K562 (cell line): Measurements from ENCODE around the gene ABCA4. TPM values are rescaled to one million over a fixed set of nuclear protein-coding genes. Genes with fewer than 3 reads are reported as not detected.

Source experiments
- ARID2 ChIP-seq: fragments of 450-650 bp; IDR thresholded peaks from 2 replicates; pipeline ENCODE4 v1.6.1; 2017; ENCODE audit warnings: antibody characterized with exemption, mild to moderate bottlenecking
- CBFA2T2 ChIP-seq: fragments of 450-650 bp; conservative IDR thresholded peaks from 2 replicates; pipeline ENCODE4 v1.6.1; 2017; ENCODE audit warnings: mild to moderate bottlenecking
- CBFB ChIP-seq: sonication (generic); formaldehyde crosslinking; IDR thresholded peaks from 2 replicates; pipeline ENCODE4 v1.4.0; 2020; ENCODE audit warnings: mild to moderate bottlenecking, missing genetic modification reagents
- CBX2 ChIP-seq: fragments of 200-600 bp; sonication (generic); IDR thresholded peaks from one replicate; pipeline ENCODE4 v1.6.1; 2012; ENCODE audit warnings: mild to moderate bottlenecking, low read length, inconsistent platforms; ENCODE audit not compliant: insufficient read depth, poor library complexity, severe bottlenecking
- FOXA3 ChIP-seq, 2 experiments: fragments of 450-650 bp in 1 of 2; sonication (generic) in 1 of 2; formaldehyde crosslinking; IDR thresholded peaks in 1 of 2; conservative IDR thresholded peaks in 1 of 2; 2 replicates each; pipeline versions ENCODE4 v1.4.0 to v1.8.0; 2020 to 2022; ENCODE audit warnings: mild to moderate bottlenecking in 2 of 2, missing genetic modification reagents in 1 of 2
- GMEB1 ChIP-seq: fragments of 250-450 bp; sonication (Bioruptor Pico); IDR thresholded peaks from 2 replicates; pipeline ENCODE4 v1.4.0; 2020; ENCODE audit warnings: mild to moderate bottlenecking
- KLF13 ChIP-seq: fragments of 450-650 bp; IDR thresholded peaks from 2 replicates; pipeline ENCODE4 v1.6.1; 2016; ENCODE audit warnings: missing genetic modification characterization, low read depth, mild to moderate bottlenecking, missing compliant biosample characterization, moderate library complexity, borderline replicate concordance
- KLF6 ChIP-seq: fragments of 250-450 bp; sonication (Bioruptor Pico); IDR thresholded peaks from 2 replicates; pipeline ENCODE4 v1.4.0; 2020; ENCODE audit warnings: mild to moderate bottlenecking, moderate library complexity, borderline replicate concordance
- NFRKB ChIP-seq: fragments of 450-650 bp; IDR thresholded peaks from 2 replicates; pipeline ENCODE4 v1.6.1; 2016; ENCODE audit warnings: low read depth
- NR2C1 ChIP-seq, 2 experiments: fragments of 450-650 bp; IDR thresholded peaks; 2 replicates each; pipeline ENCODE4 v1.6.1; 2017; ENCODE audit warnings: mild to moderate bottlenecking in 2 of 2, antibody characterized with exemption in 1 of 2, inconsistent platforms in 1 of 2, missing compliant biosample characterization in 1 of 2, missing genetic modification characterization in 1 of 2
- PCBP2 ChIP-seq: fragments of 200-400 bp; formaldehyde crosslinking; IDR thresholded peaks from 2 replicates; pipeline ENCODE4 v1.6.1; 2018; ENCODE audit warnings: low read length, low read depth, mild to moderate bottlenecking, moderate library complexity; ENCODE audit not compliant: poor library complexity, severe bottlenecking
- POLR3G ChIP-seq: IDR thresholded peaks from 2 replicates; pipeline ENCODE4 v1.6.1; 2011; ENCODE audit not compliant: insufficient read length, insufficient replicate concordance; ENCODE audit errors: extremely low read depth
- RNF2 ChIP-seq: sonication (generic); IDR thresholded peaks from 2 replicates; pipeline ENCODE4 v1.6.1; 2016
- TEAD4 ChIP-seq, 2 experiments: sonication (generic) in 1 of 2; formaldehyde crosslinking in 1 of 2; IDR thresholded peaks; 2 replicates each; pipeline versions ENCODE4 v1.6.1 to v1.8.0; 2012 to 2022; ENCODE audit warnings: borderline replicate concordance in 1 of 2, inconsistent platforms in 1 of 2, low read length in 1 of 2, mild to moderate bottlenecking in 1 of 2, missing genetic modification reagents in 1 of 2
- THRAP3 ChIP-seq: fragments of 450-650 bp; IDR thresholded peaks from 2 replicates; pipeline ENCODE4 v1.6.1; 2016; ENCODE audit warnings: mild to moderate bottlenecking, inconsistent platforms, borderline replicate concordance
- ZKSCAN1 ChIP-seq: fragments of 150-350 bp; IDR thresholded peaks from 2 replicates; pipeline ENCODE4 v1.6.1; 2016; ENCODE audit warnings: low read depth, low read length
- ZNF274 ChIP-seq: IDR thresholded peaks from 2 replicates; pipeline ENCODE4 v1.6.1; 2011; ENCODE audit warnings: low read depth, mild to moderate bottlenecking, low read length, moderate library complexity, borderline replicate concordance
- ZNF354B ChIP-seq: fragments of 250-450 bp; sonication (Bioruptor Pico); IDR thresholded peaks from 2 replicates; pipeline ENCODE4 v1.4.0; 2020
- ZNF395 ChIP-seq: fragments of 200-800 bp; sonication (Bioruptor generic); IDR thresholded peaks from 2 replicates; pipeline ENCODE4 v1.6.1; 2017; ENCODE audit warnings: missing genetic modification characterization, missing compliant biosample characterization
- ZNF589 ChIP-seq: fragments of 200-800 bp; sonication (Bioruptor generic); IDR thresholded peaks from 2 replicates; pipeline ENCODE4 v1.6.1; 2016; ENCODE audit warnings: low read depth, missing genetic modification characterization, missing compliant biosample characterization
- polyA plus RNA-seq, 8 experiments: library from polyadenylated mRNA; depleted of rRNA in 4 of 8; stranded (reverse) in 5 of 8; unstranded in 3 of 8; fragments of >200 nt; fragmentation: Nextera tagmentation in 2 of 8; fragmentation: Illumina TruSeq in 1 of 8; extraction: Ambion mirVana in 2 of 8; extraction: Trizol in 1 of 8; gene quantifications; 2 replicates each; pipeline versions ENCODE4 v1.2.1 to v1.2.3, GENCODE V29; 2011 to 2014; ENCODE audit warnings: inconsistent platforms in 1 of 8, missing spikeins in 1 of 8
- total RNA-seq, 7 experiments: library from RNA; depleted of rRNA in 6 of 7; stranded (reverse); fragments of >200 nt in 6 of 7; fragmentation: Illumina TruSeq in 2 of 7; extraction: Trizol in 2 of 7; gene quantifications; 2 replicates each; pipeline versions ENCODE4 v1.2.1 to v1.2.3, GENCODE V29; 2011 to 2021; ENCODE audit warnings: low replicate concordance in 1 of 7
- TF ChIP-seq, protein P1 (sequence below): IDR thresholded peaks from 2 replicates; pipeline ENCODE4 v1.6.1; 2012; ENCODE audit warnings: low read depth, low read length, improper control_type of control experiment, borderline replicate concordance
- TF ChIP-seq, protein P2 (sequence below), 2 experiments: fragments of 450-650 bp in 1 of 2; sonication (generic) in 1 of 2; formaldehyde crosslinking; conservative IDR thresholded peaks; 2 replicates each; pipeline versions ENCODE4 v1.4.0 to v1.8.1; 2020 to 2022; ENCODE audit warnings: mild to moderate bottlenecking in 1 of 2, missing genetic modification reagents in 1 of 2

The ABCA4 gene
- total and polyA plus RNA-seq, 9 of the 15 experiments (the other 6 are each of a cell fraction or from before 2014, with no cell fraction given), result 0.01 to 0.04 TPM; not detected in 7

DNA sequence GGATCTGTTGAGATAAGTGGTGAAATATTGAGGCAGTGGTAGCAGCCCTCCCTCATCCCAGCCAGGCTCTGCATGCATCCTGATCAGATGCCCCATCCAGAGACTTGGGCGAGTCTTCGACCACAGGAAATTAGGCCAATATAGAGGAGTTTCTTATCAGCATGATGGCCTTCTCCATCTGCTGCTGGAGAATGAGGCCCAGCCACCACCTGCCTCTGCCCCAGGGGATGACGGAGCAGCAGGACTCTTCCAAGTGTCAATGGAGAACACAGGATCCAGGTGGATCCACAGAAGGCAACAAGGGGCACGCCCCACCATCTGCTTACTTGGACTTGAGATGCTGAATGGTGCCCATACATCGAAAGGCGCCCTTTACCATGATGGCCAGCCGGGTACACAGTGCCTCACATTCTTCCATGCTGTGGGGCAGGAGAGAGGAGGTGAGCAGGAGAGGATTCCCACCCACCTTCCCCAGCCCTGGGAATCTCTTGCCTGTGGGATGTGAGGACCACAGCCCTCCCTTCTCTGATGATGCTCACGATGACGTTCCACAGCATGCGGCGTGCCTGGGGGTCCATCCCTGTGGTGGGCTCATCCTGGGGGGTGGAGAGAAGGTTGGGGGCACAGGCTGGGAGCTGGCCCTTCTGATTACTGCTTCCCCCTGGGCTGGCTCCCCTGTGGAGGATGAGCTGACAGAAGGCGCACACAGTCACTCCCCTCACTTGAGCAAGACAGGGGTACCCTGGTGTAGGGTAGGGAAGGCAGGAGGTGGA is 120.3 kb downstream of the ABCA4 start (continued):
- TF ChIP-seq ZNF395 (CRISPR knock-in tag), result peak; percentile 75
- TF ChIP-seq, protein P1, sequence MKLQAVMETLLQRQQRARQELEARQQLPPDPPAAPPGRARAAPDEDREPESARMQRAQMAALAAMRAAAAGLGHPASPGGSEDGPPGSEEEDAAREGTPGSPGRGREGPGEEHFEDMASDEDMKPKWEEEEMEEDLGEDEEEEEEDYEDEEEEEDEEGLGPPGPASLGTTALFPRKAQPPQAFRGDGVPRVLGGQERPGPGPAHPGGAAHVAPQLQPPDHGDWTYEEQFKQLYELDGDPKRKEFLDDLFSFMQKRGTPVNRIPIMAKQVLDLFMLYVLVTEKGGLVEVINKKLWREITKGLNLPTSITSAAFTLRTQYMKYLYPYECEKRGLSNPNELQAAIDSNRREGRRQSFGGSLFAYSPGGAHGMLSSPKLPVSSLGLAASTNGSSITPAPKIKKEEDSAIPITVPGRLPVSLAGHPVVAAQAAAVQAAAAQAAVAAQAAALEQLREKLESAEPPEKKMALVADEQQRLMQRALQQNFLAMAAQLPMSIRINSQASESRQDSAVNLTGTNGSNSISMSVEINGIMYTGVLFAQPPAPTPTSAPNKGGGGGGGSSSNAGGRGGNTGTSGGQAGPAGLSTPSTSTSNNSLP, result no peak
- no peak for TF ChIP-seq POLR3G
- TF ChIP-seq ZKSCAN1, result no peak
- TF ChIP-seq, protein P2, sequence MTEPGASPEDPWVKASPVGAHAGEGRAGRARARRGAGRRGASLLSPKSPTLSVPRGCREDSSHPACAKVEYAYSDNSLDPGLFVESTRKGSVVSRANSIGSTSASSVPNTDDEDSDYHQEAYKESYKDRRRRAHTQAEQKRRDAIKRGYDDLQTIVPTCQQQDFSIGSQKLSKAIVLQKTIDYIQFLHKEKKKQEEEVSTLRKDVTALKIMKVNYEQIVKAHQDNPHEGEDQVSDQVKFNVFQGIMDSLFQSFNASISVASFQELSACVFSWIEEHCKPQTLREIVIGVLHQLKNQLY (CRISPR knock-in tag; conservative IDR thresholded peaks at IDR 0.05), result no peak
- no peak for TF ChIP-seq GMEB1 (CRISPR knock-in tag)
- TF ChIP-seq KLF13, result no peak
- no peak for TF ChIP-seq ARID2
- TF ChIP-seq KLF6 (CRISPR knock-in tag), result no peak
- TF ChIP-seq CBFA2T2, result 0 out of 2 replicates have a peak, but pooled peaks have one; percentile 22
- no peak for TF ChIP-seq PCBP2
- no peak for TF ChIP-seq FOXA3 (CRISPR knock-in tag; conservative IDR thresholded peaks at IDR 0.05 in 1 of 2, IDR thresholded peaks at IDR 0.05 in 1 of 2)
- no peak for TF ChIP-seq CBFB (CRISPR knock-in tag)
- no peak for TF ChIP-seq RNF2
- no peak for TF ChIP-seq NFRKB
- no peak for TF ChIP-seq ZNF274
- TF ChIP-seq CBX2, result no peak
- no peak for TF ChIP-seq NR2C1 (IDR thresholded peaks at IDR 0.05)
- no peak for TF ChIP-seq NR2C1 (tag; IDR thresholded peaks at IDR 0.05)
- peak; percentile 50; the same call in 1 of the 2 replicates for TF ChIP-seq TEAD4 (IDR thresholded peaks at IDR 0.05; ENCODE audit: low read length)
- TF ChIP-seq TEAD4 (CRISPR knock-in tag; IDR thresholded peaks at IDR 0.05; ENCODE audit: borderline replicate concordance), result no peak
- TF ChIP-seq ZNF589 (CRISPR knock-in tag), result peak; percentile 44; the same call in 1 of the 2 replicates
- no peak for TF ChIP-seq THRAP3
- no peak for TF ChIP-seq ZNF354B
